H7 (cell line): ENCODE results near the gene CAMSAP1. TPM values are rescaled to one million over a fixed set of nuclear protein-coding genes. Genes with fewer than 3 reads are reported as not detected.

Experiments used
- DNase-seq: peaks from one replicate; pipeline ENCODE4 v3.0.0; 2012
- H3K27me3 ChIP-seq: 2 replicates; pipeline ENCODE4 v1.6.0; 2011; ENCODE audit warnings: mild to moderate bottlenecking, low read length; ENCODE audit not compliant: control insufficient read depth, insufficient read depth
- H3K36me3 ChIP-seq: replicated peaks from 2 replicates; pipeline ENCODE4 v1.5.1; 2011; ENCODE audit warnings: low read length; ENCODE audit not compliant: control insufficient read depth, insufficient read depth
- H3K4me3 ChIP-seq: 2 replicates; pipeline ENCODE4 v1.5.1; 2011; ENCODE audit warnings: low read depth, mild to moderate bottlenecking, control low read depth, low read length, moderate library complexity; ENCODE audit not compliant: insufficient read depth
- total RNA-seq: library from RNA; depleted of rRNA; stranded (reverse); fragments of >200 nt; shearing (Covaris generic); gene quantifications from 2 replicates; pipeline ENCODE4 v1.2.3, GENCODE V29; 2014; rRNA removed

Gene CAMSAP1
- total RNA-seq, 1 experiment from 2014 or later, result 26.3 TPM

DNA sequence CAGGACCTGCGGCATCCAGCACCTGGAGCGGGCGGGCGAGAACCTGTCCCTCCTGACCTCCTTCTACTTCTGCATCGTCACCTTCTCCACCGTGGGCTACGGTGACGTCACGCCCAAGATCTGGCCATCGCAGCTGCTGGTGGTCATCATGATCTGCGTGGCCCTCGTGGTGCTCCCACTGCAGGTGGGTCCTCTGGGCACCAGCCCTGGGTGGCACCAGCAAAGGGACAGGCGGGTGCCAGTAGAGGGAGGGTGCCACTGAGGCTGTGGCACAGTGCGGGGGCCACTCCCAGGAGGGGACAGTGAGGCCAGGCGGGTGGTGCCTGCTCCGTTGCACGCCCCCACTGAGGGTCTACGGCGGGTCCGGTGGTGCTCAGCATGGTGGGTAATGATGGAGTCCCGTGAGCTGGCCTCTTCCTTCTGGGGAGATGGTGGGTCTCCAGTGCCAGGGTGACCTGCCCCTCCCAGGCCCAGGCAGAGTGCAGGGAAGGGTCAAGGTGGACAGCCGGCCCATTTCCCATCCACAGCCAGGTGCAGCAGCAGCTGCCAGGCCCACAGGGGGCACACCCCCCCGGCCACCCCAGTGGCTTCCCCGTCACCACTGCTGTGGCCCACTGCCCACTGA is 147.6 kb downstream of the CAMSAP1 start:
- H3K27me3 ChIP-seq, result no peaks in the 10 kb centered on the region
- peak; percentile 59 for DNase-seq
- no peaks in the 10 kb centered on the region for H3K36me3 ChIP-seq
- no peak overlapping the region for H3K4me3 ChIP-seq

DNA sequence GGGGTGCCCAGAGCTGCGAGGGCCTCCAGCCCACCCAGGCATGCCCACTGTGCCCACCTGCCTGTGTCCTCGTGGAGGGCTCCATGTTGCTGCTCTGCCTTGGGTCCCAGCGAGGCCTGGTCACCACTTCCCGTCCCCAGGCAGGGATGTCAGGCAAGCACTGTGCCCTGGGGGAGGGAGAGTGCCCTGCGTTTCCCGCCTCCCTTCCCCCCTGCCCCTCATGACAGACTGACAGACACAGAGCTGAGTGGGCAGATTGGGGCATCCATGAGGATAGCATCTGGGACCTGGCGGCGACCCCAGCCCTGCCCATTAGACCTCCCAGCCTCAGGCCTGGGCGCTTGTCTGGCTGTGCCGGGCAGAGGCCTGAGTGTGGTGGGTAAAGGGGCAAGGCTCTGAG is 148.5 kb downstream of the CAMSAP1 start:
- Histone ChIP-seq H3K4me3 (no peak overlapping the region), H3K27me3 (no peaks in the 10 kb centered on the region), H3K36me3 (no peaks in the 10 kb centered on the region)
- DNase-seq, result peak; percentile 60

Other genes starting within 250 kb of the CAMSAP1 start
- 0.44 TPM in 1 of 2 replicates, not detected in the other for gene LCN9, start 244.2 kb downstream of the CAMSAP1 start, total RNA-seq
- gene SOHLH1, start 208.1 kb downstream of the CAMSAP1 start, total RNA-seq, result not detected in 2 replicates
- gene KCNT1, start 205.4 kb downstream of the CAMSAP1 start, total RNA-seq, result 0.10 TPM in 1 of 2 replicates, not detected in the other
- 74.6 and 77.0 TPM in 2 replicates for gene UBAC1, start 53.8 kb upstream of the CAMSAP1 start, total RNA-seq
- gene NACC2, start 187.7 kb upstream of the CAMSAP1 start, total RNA-seq, result 16.6 and 19.3 TPM in 2 replicates
- gene TMEM250, start 211.3 kb upstream of the CAMSAP1 start, total RNA-seq, result 50.7 and 66.1 TPM in 2 replicates